Panc1 (cell line): Measurements from ENCODE around the gene SBF2. TPM values are rescaled to one million over a fixed set of nuclear protein-coding genes. Genes with fewer than 3 reads are reported as not detected.
"Not testable (repeated sequence)": the region's sequence is repeated elsewhere in the genome, so short reads cannot be mapped to it uniquely, and the experiment has no call there.

ENCODE experiments used
- ATAC-seq: fragments of 200-7000 bp; cut with Tn5 transposase; 2 replicates; pipeline ENCODE4 v1.9.1; 2020; ENCODE audit warnings: mild to moderate bottlenecking, moderate library complexity
- BruUV-seq: library from RNA; stranded (reverse); fragments of 400-500 nt; replicated peaks from 2 replicates; lab custom pipeline; 2021; lab: Mats Ljungman, UMichigan
- CTCF ChIA-PET: fragments of 300-600 bp; sonication (Branson Sonifier 250); formaldehyde crosslinking; loops from one replicate; lab custom pipeline; 2022; ENCODE audit warnings: antibody characterized with exemption; lab: Charles Lee
- POLR2A ChIA-PET: fragments of 300-600 bp; sonication (Branson Sonifier 250); formaldehyde crosslinking; loops from one replicate; lab custom pipeline; 2022; ENCODE audit warnings: antibody characterized with exemption; lab: Charles Lee
- DNase-seq: peaks from one replicate; pipeline ENCODE4 v3.0.0-alpha.2; 2010; ENCODE audit warnings: low read depth, low spot score
- H3K27ac ChIP-seq: 2 replicates; pipeline ENCODE4 v1.5.1; 2011; ENCODE audit warnings: mild to moderate bottlenecking, low read length, inconsistent platforms
- H3K27me3 ChIP-seq: fragments of 200-500 bp; sonication (Bioruptor generic); 2 replicates; pipeline ENCODE4 v1.6.0; 2014; ENCODE audit warnings: low read length, inconsistent platforms; ENCODE audit not compliant: control insufficient read depth, insufficient read depth
- H3K36me3 ChIP-seq: fragments of 200-500 bp; sonication (Bioruptor generic); 2 replicates; pipeline ENCODE4 v1.5.1; 2014; ENCODE audit warnings: inconsistent platforms, mild to moderate bottlenecking, low read length, moderate library complexity; ENCODE audit not compliant: control insufficient read depth, insufficient read depth
- H3K4me1 ChIP-seq: 2 replicates; pipeline ENCODE4 v1.5.1; 2011; ENCODE audit warnings: inconsistent platforms, mild to moderate bottlenecking, low read length, moderate library complexity; ENCODE audit not compliant: control insufficient read depth, insufficient read depth
- H3K4me3 ChIP-seq, 2 experiments: 2 replicates each; pipeline ENCODE4 v1.5.1; 2011 to 2012; ENCODE audit warnings: low read depth in 2 of 2, low read length in 2 of 2, mild to moderate bottlenecking in 2 of 2, inconsistent platforms in 1 of 2, moderate library complexity in 1 of 2
- H3K9me3 ChIP-seq: fragments of 200-500 bp; sonication (Bioruptor generic); 2 replicates; pipeline ENCODE4 v1.5.1; 2014; ENCODE audit warnings: low read depth, mild to moderate bottlenecking, inconsistent platforms, low read length, moderate library complexity; ENCODE audit not compliant: control insufficient read depth, insufficient read depth
- POLR2AphosphoS5 ChIP-seq: IDR thresholded peaks from 2 replicates; pipeline ENCODE4 v1.6.1; 2012; ENCODE audit warnings: mild to moderate bottlenecking, low read depth, low read length, moderate library complexity
- SIN3A ChIP-seq: IDR thresholded peaks from 2 replicates; pipeline ENCODE4 v1.6.1; 2012; ENCODE audit warnings: low read depth, mild to moderate bottlenecking, low read length, moderate library complexity, borderline replicate concordance; ENCODE audit not compliant: insufficient read depth
- TCF7L2 ChIP-seq: IDR thresholded peaks from 2 replicates; pipeline ENCODE4 v1.6.1; 2011; ENCODE audit warnings: mild to moderate bottlenecking, low read depth, low read length, inconsistent platforms
- in situ Hi-C: cut with HindIII; loops from 2 replicates; pipeline ENCODE4 v1.10.0; 2016; ENCODE audit warnings: low sequenced_read_pairs, low pct_unique_long_range_greater_than_20kb
- intact Hi-C: fragments of 100-400 bp; cut with micrococcal nuclease; formaldehyde crosslinking; loops from one replicate; pipeline ENCODE4 v1.10.0; 2022; ENCODE audit not compliant: unreplicated experiment
- total RNA-seq: library from RNA; stranded (reverse); gene quantifications from one replicate; pipeline ENCODE4 v1.2.1, GENCODE V29; 2021; ENCODE audit not compliant: unreplicated experiment
- TF ChIP-seq, protein P1 (sequence below): fragments of 450-650 bp; IDR thresholded peaks from 2 replicates; pipeline ENCODE4 v1.5.1; 2017; ENCODE audit warnings: mild to moderate bottlenecking
- TF ChIP-seq, protein P2 (sequence below), 2 experiments: IDR thresholded peaks; 2 replicates each; pipeline ENCODE4 v1.6.1; 2011 to 2012; ENCODE audit warnings: low read depth in 2 of 2, control low read depth in 1 of 2, low read length in 1 of 2, mild to moderate bottlenecking in 1 of 2, moderate library complexity in 1 of 2; ENCODE audit not compliant: insufficient read depth in 1 of 2

SBF2 gene
- total RNA-seq, 1 experiment from 2014 or later = 65.0 TPM

DNA sequence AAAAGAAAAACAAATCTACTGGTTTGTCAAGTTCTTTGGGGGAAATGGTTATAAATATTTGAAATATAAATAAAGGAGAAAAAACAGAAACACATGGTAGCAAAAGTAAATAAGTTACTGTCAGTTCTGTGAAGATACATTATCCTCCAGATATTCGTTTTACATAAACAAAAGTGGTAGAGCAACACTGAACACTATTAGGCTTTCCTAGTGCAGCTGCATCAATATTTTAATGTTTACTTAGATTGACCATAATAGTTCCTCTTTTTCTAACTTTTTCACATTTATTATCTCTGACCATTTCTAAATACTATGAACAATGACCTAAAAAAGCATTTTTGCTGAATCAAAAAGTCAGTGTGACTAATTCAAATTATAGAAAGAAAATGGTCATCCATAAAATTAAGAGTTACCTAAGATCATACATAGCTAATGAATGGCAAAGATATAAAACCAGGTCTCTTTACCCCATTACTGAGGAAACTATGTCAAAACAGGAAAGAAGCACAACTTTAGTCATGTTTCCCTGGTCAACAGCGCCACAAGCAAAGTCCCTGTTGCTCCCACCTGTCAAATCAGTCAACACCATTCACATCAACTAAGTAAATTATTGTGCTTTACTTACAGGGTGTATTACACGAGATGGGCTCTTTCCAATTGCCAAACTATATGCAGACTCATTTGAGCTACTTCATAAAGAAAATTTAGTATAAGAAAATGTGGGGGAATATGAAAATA lies 38.5 kb downstream of the SBF2 start:
- BruUV-seq = no TSS peak
- Histone ChIP-seq H3K4me1 (peaks cover 4% of the 10 kb centered on the region; the same call in 1 of the 2 replicates), H3K9me3 (no peaks in the 10 kb centered on the region), H3K4me3 (no peak overlapping the region), H3K27ac (no peak overlapping the region), H3K36me3 (no peaks in the 10 kb centered on the region), H3K27me3 (no peaks in the 10 kb centered on the region)
- no peak for ATAC-seq
- CTCF ChIA-PET = no interaction called here
- in situ Hi-C loops (no loop called here), intact Hi-C loops (no loop called here)
- POLR2A ChIA-PET = interaction anchor here (0.5 kb wide), 1 partner anchor 70 kb away, joined by 13 read pairs; no protein-coding TSS in a partner anchor
- no peak for DNase-seq
- TF ChIP-seq, protein P1, sequence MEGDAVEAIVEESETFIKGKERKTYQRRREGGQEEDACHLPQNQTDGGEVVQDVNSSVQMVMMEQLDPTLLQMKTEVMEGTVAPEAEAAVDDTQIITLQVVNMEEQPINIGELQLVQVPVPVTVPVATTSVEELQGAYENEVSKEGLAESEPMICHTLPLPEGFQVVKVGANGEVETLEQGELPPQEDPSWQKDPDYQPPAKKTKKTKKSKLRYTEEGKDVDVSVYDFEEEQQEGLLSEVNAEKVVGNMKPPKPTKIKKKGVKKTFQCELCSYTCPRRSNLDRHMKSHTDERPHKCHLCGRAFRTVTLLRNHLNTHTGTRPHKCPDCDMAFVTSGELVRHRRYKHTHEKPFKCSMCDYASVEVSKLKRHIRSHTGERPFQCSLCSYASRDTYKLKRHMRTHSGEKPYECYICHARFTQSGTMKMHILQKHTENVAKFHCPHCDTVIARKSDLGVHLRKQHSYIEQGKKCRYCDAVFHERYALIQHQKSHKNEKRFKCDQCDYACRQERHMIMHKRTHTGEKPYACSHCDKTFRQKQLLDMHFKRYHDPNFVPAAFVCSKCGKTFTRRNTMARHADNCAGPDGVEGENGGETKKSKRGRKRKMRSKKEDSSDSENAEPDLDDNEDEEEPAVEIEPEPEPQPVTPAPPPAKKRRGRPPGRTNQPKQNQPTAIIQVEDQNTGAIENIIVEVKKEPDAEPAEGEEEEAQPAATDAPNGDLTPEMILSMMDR = no peak

DNA sequence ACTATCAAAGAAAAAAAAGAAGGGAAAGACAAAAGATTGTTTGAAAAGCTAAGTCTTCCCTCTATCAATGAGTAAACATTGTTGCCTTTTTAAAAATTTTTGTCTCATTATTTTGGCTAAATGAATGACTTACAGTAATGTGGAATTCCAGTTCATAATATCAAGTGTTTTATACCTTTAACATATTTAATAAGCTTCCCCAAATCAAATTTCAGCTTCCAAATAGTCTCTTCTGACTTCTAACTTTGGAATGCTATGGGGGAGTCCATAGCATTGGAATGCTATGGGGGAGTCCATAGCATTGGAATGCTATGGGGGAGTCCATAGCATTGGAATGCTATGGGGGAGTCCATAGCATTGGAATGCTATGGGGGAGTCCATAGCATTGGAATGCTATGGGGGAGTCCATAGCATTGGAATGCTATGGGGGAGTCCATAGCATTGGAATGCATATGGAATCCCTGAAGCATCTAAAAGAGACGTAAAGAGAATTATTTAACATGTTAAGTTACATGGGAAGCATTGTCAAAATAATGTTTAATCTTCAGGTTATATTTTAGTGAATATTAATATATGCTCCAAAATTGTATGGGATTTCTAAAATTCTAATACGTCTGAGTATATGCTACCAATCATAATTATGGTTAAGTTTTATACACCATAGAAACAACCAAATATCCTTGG lies 44.4 kb downstream of the SBF2 start:
- CTCF ChIA-PET, intact Hi-C loops, ATAC-seq, DNase-seq, H3K9me3 ChIP-seq, H3K4me3 ChIP-seq, H3K27me3 ChIP-seq, in situ Hi-C loops, BruUV-seq, H3K27ac ChIP-seq, H3K4me1 ChIP-seq, H3K36me3 ChIP-seq, POLR2A ChIA-PET: not testable (repeated sequence)

DNA sequence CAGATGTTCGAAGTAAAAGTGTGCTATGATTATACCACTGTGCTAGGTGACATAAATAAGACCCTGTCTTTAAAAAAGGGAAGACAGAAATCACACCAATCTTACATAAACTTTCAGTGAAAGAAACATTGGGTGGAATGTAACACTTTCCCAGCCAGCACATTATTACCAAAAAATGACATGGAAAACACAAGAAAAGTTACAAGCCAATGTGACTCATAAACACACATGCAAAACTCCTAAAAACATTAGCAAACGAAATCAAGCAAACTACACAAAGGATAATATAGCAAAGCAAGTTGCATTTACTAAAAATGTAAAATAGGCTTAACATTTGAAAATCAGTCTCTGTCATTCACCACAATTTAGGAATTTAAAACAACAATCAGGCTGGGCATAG lies 47.0 kb downstream of the SBF2 start:
- Histone ChIP-seq H3K9me3 (no peaks in the 10 kb centered on the region), H3K4me1 (no peaks in the 10 kb centered on the region; the same call in 1 of the 2 replicates), H3K27ac (no peak overlapping the region), H3K4me3 (no peak overlapping the region), H3K36me3 (no peaks in the 10 kb centered on the region), H3K27me3 (no peaks in the 10 kb centered on the region)
- intact Hi-C loops (no loop called here), in situ Hi-C loops (no loop called here)
- ChIA-PET CTCF (no interaction called here), POLR2A (no interaction called here)
- TF ChIP-seq SIN3A (no peak), TCF7L2 (no peak), POLR2AphosphoS5 (no peak)
- TF ChIP-seq, protein P2, sequence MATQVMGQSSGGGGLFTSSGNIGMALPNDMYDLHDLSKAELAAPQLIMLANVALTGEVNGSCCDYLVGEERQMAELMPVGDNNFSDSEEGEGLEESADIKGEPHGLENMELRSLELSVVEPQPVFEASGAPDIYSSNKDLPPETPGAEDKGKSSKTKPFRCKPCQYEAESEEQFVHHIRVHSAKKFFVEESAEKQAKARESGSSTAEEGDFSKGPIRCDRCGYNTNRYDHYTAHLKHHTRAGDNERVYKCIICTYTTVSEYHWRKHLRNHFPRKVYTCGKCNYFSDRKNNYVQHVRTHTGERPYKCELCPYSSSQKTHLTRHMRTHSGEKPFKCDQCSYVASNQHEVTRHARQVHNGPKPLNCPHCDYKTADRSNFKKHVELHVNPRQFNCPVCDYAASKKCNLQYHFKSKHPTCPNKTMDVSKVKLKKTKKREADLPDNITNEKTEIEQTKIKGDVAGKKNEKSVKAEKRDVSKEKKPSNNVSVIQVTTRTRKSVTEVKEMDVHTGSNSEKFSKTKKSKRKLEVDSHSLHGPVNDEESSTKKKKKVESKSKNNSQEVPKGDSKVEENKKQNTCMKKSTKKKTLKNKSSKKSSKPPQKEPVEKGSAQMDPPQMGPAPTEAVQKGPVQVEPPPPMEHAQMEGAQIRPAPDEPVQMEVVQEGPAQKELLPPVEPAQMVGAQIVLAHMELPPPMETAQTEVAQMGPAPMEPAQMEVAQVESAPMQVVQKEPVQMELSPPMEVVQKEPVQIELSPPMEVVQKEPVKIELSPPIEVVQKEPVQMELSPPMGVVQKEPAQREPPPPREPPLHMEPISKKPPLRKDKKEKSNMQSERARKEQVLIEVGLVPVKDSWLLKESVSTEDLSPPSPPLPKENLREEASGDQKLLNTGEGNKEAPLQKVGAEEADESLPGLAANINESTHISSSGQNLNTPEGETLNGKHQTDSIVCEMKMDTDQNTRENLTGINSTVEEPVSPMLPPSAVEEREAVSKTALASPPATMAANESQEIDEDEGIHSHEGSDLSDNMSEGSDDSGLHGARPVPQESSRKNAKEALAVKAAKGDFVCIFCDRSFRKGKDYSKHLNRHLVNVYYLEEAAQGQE (IDR thresholded peaks at IDR 0.05; ENCODE audit: insufficient read depth in 1 of 2, low read depth in 2 of 2, low read length in 1 of 2) = no peak
- TF ChIP-seq, protein P1 = no peak
- ATAC-seq (no peak), DNase-seq (no peak)
- BruUV-seq = no TSS peak
